Measurements from ENCODE around the gene CALY.

Gene CALY

DNA sequence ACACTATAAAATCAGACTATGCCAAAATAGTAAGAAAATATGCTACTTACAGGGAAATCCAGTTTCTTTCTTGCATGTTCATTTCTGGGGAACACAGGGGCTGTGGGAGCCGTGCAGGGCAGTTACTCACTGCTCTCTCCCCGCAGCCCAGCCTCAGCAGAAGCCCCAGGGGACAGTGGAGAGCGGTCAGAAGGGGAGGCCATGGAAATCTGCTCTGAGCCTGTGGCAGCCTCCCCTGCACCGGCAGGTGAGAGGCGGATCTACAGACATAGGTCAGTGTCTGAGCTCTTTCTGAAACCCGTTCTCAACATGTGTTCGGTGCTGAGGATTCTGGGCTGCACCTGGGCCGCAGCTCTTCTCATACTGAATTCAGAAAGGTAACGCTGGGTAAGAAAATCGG is 25.1 kb downstream of the CALY start:
- no peak for DNase-seq (ENCODE audit: low spot score)

DNA sequence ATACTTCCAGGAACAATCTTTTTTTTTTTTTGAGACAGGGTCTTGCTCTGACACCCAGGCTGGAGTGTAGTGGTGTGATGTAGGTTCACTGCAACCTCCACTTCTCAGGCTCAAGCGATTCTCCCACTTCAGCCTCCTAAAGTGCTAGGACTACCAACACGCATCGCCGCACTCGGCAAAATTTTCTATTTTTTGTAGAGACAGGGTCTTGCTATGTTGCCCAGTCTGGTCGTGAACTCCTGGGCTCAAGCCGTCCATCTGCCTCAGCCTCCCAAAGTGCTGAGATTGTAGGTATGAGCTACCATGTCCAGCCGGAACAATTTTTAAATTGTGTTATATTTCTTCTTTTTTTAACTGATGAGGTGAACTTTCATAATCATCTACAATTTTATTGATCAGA is 25.9 kb downstream of the CALY start:
- DNase-seq (ENCODE audit: low spot score): no peak

DNA sequence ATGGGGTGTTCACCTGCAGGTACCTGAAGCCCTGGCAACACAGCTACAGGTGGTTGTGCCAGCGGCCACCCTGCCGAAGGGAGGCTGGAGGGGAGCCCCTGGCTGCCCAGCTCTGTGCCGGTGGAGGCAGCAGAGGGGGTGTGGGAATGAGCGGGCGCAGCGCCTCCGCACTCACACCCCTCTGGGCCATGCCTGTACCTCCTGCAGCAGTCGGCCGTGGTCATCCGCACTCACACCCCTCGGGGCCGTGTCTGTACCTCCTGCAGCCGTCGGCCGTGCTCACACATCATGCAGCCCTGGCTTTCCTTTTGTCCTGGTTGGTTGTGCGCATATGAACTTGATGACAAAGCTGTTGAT is 26.3 kb downstream of the CALY start:
- DNase-seq (ENCODE audit: low spot score): no peak

DNA sequence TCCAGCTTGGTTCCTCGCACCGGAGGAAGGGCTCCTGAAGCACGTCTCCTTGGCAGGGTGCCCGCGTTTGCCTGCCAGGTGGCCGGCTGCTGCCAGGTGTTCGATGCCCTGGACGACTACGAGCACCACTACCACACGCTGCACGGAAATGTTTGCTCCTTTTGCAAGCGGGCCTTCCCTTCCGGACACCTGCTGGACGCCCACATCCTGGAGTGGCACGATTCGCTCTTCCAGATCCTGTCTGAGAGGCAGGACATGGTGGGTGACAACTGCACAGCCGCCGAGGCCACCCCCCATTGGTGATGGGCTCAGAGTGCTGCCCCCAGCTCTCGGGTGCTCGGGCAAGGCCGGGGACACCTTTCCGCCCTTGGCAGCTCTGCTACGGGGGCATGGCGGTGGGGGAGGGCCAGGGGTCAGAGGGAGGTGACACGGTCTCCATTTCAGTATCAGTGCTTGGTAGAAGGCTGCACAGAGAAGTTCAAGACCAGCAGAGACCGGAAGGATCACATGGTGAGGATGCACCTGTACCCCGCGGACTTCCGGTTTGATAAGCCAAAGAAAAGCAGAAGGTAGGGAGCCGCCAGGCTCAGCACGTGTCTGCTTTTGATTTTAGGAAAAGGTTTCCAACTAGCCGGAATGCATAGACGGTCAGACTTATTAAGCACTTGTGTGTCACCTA is 26.8 kb downstream of the CALY start:
- no peak for DNase-seq (ENCODE audit: low spot score)

DNA sequence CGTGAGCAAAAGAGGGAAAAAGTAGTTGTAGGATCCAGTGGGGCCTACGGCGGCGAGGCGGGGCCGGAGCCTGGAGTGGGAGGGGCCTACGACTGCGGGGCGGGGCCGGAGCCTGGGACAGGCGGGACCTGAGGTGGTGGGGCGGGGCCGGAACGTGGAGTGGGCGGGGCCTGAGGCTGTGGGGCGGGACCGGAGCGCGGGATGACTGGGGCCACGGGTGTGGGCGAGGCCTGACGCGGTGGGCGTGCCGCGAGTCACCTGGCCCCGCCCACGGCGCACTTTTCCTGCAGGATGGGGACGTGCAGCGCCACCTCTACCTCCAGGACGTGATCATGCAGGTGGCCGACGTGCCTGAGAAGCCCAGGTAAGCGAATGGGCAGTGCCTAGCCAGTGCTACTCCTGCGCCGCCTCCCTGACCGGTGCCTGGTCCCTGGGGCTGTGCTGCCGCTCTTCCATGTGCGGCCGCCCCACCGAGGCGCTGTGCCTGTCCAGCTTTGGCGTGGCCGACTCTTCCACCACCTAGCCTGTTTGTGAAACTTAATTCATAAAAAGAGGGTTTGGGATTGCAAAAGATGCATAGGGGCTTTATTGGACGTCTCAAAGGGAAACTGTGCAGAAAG is 27.5 kb downstream of the CALY start:
- peak; percentile 89 for DNase-seq (ENCODE audit: low spot score)

DNA sequence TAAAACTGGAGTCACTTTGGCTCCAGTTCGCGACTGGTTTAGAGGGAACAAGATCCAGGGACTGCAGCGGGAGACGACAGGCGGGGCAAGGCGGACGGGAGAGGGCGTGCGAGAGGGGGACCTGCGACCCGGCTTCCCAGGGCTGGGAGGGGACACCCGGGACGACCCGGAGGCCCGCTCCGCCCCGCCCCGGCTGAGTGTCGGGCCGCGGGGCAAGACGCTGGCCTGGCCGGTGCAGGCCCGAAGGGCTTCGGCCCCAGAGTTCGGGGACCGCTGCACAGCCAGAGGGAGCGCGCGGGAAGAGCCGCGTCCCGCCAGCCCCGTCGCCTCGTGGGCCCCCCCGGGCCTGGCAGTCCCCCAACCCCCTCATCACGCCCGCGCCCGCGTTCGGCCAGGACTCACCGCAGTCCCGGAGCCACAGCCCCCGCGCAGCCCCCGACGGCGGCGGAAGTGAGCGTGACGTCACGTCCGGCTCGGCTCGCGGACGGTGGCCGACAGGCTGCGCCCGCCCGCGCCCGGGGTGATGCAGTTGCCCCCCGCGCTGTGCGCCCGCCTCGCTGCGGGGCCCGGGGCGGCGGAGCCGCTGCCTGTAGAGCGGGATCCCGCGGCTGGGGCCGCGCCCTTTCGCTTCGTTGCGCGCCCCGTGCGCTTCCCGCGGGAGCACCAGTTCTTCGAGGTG is 28.1 kb downstream of the CALY start, which contains the start of the genes TUBGCP2 and ZNF511:
Gene TUBGCP2 (minus strand): TSS at position 452 of the 679 bp plus-strand sequence. CDS start 5,931 bp downstream, outside the sequence.
Gene ZNF511 (plus strand): TSS at position 494 of the 679 bp plus-strand sequence. CDS start 30 bp downstream, at position 524.
- peak; percentile 84 for DNase-seq (ENCODE audit: low spot score)

DNA sequence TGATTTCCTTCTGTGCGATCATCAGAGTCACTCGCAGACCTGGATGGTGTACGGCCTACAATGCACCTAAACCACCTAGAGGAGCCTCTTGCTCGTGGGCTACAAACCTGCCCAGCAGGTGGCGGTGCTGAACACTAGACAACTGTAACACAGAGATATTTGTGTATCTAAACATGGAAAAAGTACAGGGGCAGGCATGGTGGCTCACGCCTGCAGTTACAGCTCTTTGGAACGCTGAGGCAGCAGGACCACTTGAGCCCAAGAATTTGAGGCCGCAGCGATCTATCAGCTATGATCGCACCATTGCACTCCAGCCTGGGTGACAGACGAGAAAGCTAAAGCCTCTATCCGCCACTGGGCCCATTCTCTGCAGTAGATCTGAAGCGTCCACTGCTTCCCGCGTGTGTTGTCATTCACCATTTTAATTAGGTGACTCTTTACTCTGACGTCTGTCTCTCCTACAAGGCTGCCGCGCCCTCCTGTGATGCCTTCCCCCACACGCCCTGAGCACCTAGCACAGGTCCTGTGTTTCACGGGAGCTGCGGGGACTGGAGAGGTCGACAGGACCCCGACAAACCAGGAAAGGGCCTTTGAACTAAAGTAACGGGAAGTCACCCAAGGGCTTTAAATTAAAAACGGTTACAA is 28.8 kb downstream of the CALY start:
- DNase-seq (ENCODE audit: low spot score): peak; percentile 87

DNA sequence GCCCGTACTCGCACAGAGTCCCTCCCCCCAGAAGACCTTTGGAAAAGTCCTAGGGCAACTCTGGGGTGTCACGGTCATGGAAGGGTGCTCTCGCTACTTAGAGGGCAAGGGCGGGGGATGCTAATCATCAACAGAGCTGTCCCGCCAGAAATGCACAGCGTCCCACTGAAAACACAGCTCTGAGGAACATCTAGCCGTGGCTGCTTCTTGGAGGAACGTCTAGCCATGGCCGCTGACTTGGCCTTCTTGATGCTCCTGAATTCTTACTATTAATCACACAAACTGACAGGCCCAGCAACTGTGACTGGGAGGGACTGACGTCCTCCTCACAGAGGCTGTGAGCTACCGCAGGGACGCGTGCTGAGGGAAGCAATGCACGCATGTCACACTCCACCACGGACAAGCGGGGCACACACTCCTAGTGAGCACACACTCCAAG is 29.7 kb downstream of the CALY start:
- no peak for DNase-seq (ENCODE audit: low spot score)

DNA sequence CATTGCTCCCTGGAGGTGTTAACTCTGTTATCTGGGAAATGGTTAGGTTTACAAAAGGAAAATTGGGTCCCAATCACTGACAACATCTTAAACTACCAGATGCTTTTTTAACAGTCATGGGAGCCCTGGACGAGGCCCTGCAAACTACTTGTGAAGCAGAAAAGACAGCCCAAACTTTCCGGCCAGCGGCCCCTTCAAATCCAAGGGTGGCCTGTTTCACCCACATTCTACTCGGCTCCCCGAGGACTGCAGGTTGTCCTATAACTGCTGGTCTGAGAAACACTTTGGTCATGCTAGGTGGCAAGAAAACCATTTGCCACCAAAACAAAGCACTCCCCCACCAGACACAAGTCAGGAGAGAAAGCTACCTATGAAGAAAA is 30.6 kb downstream of the CALY start:
- DNase-seq (ENCODE audit: low spot score): no peak

DNA sequence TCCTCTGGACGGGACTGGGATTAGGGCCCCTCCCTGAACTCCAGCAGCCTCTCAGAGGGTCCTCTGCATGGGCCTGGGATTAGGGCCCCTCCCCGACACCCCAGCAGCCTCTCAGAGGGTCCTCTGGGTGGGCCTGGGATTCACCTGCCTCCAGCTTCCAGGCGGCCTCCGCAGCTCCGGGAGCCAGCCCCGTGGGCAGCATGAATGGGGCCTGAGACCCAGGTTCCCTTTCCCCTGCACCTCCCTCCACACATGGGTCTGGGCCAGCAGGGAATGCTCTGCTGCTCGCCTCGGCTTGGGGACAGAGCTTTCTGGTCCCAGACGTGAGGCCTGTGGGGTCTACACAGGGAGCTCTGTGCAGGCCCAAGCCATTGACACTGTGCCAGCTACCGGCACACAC is 33.5 kb downstream of the CALY start:
- no peak for DNase-seq (ENCODE audit: low spot score)

DNA sequence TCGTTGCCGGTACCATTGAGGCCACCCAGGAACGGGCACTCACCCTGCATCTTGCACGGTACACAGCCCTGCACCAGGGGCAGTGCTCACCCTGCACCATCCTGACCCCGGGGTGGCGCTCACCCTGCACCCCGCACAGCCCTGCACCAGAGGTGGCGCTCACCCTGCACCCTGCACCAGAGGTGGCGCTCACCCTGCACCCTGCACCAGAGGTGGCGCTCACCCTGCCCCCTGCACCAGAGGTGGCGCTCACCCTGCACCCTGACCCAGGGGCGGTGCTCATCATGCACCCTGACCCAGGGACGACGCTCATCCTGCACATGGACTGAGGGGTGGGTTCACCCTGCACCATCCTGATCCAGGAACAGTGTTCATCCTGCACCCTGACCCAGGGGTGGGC is 34.5 kb downstream of the CALY start:
- DNase-seq (ENCODE audit: low spot score): no peak

DNA sequence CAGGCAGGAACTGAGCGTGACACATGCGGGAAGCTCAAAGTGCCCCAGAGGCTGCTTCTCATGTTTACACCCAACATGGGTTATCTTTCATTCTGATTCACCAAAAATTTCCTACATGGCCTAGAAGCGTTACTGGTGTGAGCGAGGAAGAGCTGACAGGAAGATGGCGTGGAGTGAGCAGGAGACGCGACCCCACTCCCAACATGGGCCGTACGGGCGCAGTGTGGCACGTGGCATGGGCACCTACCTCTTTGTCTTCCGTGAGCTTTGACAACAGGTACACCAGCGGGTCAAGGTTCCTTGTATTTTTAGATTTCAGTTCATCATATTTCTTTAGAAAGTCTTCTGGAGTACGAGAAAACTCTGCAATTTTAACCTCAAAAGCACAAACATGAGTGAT is 37.0 kb downstream of the CALY start:
- no peak for DNase-seq (ENCODE audit: low spot score)

DNA sequence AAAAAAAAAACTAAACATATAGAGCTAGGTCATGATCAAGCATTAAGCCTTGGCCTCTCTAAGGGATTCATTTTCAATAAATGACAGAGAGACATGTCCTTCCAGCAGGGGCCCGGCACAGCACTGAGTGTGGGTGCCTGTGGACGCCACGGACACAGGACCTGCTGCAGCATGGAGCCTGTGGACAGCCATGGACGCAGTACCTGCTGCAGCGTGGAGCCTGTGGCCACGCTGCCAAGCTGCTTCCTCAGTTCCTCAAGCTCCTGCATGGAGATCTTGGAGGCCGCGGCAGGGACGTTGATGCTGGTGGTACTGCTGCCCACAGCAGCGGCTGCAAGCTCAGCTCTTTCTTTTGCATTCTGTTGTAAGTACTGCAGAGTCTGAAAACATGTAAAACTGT is 37.5 kb downstream of the CALY start:
- no peak for DNase-seq (ENCODE audit: low spot score)

DNA sequence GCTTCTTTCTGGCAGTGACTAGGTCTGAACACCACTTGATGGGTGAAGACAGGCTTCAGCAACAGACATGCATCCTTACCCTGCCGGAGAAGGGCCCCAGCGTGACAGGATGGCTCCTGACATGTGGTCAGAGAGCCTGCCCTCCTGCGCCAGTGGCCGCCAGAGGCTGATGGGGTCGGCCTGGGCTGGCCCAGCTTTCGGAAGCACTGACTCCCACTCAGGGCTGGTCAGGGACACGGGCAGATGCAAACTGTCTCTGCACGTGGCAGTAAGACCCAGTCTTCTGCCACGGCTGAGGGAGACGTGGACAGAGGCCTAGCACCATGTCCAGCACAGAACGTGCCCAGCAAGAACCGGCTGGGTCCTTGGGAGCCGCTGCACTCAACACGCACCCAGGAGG is 38.2 kb downstream of the CALY start:
- no peak for DNase-seq (ENCODE audit: low spot score)

DNA sequence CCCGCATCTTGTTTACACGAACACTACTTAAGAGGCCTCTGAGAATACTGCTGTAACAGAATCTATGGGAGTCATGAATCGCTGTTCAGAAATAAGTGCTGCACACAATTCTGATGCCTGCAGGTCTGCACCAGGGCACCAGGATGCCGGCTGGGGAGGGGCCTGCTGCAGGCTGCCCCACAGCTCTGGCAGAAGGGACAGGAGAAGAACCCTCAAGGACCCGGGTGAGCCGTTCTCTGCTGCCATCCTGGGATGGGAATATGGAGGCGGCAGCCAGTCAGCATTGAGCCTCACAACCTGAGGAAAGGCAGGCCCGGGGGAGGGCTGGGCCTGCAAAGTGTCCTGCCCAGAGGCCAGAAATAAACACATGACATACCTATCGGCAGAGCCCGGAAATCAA is 39.2 kb downstream of the CALY start:
- no peak for DNase-seq (ENCODE audit: low spot score)

DNA sequence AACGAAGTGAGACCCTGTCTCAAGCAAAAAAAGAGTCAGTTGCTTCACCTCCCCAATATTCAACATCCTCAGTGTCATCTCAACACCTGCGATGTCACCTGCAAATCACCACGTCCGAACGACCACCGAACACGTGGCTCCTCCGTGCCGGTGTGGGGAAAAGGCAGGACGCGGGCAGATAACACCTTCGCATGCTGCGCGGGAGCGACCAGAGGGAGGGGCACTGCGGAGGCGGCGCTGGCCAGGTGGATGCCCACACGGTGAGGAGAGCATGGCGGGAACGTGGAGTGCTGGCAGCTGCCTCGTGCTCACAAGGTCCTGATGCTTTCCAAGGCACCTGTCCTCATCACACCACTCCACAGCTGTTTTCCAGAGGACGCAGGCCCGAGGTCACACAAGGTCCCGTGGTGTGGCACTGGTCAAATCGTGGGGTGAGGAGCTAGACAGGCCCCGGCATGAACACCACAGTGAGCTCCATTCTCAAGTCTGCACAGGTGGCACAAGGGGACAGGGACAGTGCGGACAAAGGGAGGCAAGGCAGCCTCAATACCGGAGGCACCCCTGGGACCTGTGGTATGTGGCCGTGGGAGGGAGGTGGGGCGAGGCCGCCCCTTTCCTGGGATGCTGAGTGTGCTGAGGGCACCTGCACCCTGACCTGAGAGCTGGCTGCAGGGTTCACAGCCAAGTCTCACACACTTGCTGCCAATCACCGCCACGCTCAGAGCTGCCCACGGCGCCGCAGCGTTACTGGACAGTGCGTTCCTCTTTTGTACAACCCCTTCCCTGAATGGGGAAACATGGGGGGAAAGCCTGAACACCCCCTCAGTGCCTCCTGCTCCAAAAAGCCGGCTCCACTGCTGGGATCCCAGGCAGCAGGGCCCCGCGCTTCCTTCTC is 41.0 kb downstream of the CALY start:
- no peak for DNase-seq (ENCODE audit: low spot score)

DNA sequence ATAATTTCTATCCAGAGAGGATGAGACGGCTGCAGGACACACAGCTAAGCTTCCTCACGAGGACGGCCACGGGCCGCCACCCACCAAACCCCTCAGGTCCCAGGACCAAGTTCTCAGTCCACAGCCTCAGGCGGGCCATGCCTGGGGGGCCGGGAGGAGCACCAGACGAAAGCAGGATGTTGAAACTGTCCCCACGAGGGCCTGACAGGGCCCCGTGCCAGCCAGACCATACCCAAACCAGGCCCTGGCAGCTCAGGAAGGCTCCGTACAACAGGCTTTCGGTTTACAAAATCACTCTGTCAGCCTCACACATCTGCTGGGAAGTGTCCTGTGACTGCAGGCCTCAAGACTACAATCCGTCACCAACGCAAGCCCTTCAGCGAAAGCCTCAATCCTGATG is 42.5 kb downstream of the CALY start:
- no peak for DNase-seq (ENCODE audit: low spot score)

DNA sequence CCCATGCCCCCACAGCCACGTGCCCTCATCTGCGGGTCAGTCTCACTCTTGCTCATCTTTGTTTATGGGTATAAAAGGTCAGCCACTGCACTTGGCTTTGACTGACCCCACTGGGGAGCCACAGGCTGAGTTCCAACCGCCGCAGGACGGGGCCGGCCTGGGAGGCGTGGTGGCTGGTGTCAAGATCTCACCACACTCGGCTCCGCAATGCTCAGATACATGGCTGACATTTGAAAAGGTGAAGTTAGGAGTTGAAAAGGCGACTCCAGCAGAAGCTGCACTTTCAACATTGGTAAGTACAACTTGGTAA is 42.9 kb downstream of the CALY start:
- no peak for DNase-seq (ENCODE audit: low spot score)

DNA sequence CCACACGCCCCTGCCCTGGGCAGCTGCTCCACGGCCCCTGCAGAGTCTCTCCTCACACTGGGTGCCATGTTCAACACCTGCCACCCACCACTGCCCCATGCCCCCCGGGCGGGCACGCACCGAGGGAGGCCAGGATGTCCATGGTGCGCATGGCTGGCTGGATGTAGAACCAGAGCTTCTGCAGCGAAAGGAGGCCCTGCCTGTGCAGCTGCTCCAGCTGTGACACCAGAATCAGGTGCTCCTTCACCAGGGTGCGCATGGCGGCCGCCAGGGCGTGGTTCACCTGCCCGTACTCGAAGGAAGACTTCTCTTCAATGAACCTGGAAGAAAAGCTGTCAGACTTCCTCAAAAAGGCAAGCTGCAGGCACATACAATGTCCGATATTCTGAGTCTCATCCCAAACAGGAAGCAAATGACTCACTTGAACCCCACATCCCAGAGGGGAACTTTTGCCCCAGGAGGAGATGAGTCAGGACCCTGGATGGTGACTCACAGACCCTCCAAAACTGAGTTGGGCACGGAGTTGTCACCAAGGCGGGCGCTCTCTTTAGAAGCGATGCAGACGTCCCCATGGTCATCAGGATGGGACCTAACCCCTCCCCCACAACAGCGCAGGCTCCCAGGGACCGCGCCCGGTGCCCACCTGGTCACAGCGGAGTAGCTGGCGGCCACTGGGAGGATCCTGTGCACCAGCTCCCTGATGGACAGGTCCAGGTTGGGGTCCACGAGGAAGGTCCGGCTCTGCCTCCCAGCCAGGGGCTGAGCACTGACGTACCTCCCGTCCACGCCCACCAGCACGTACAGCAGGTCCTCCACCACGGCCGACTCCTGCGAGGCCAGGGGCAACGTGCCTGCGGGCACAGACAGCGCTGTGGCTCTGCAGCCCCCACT is 43.5 kb downstream of the CALY start:
- DNase-seq (ENCODE audit: low spot score): no peak

DNA sequence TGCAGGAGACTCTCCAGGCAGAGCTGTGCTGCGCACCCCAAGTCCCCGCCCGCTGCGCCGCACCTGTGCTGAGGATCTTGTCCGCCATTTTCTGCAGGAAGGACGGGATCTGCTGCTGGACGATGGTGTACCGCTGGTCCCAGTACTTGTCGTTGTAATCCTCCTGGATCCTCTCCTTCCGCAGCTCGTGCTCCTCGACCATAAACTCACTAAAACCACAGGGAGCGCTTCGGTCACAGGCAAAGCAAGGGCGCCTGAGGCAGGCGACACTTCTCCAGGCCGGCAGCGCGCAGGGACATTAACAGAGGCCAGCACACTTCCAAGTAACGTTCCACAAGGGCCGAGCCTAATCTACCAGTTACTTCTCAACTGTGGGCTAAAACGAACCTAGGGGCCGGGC is 46.9 kb downstream of the CALY start:
- DNase-seq (ENCODE audit: low spot score): no peak
